Mesendoderm (in vitro differentiated cells): ENCODE data around the gene ODF4.

ENCODE experiments used
- DNase-seq: peaks from one replicate; pipeline ENCODE4 v3.0.0; 2013
- H2AK5ac ChIP-seq: 2 replicates; pipeline ENCODE4 v1.6.1; 2013; ENCODE audit warnings: low read length, inconsistent platforms
- H2BK120ac ChIP-seq: 2 replicates; pipeline ENCODE4 v1.6.1; 2013; ENCODE audit warnings: low read depth, mild to moderate bottlenecking, low read length, moderate library complexity, mixed read lengths
- H2BK15ac ChIP-seq: replicated peaks from 2 replicates; pipeline ENCODE4 v1.6.1; 2013; ENCODE audit warnings: low read depth, mild to moderate bottlenecking, moderate library complexity
- H2BK5ac ChIP-seq: 2 replicates; pipeline ENCODE4 v1.6.1; 2013; ENCODE audit warnings: low read length, inconsistent platforms
- H3K18ac ChIP-seq: 2 replicates; pipeline ENCODE4 v1.6.1; 2013; ENCODE audit warnings: mild to moderate bottlenecking, low read length, mixed read lengths
- H3K23ac ChIP-seq: one replicate; pipeline ENCODE4 v1.6.1; 2013; ENCODE audit warnings: low read length
- H3K27ac ChIP-seq: 2 replicates; pipeline ENCODE4 v1.5.1; 2013; ENCODE audit warnings: low read depth, mild to moderate bottlenecking, inconsistent platforms, low read length, moderate library complexity
- H3K27me3 ChIP-seq: 2 replicates; pipeline ENCODE4 v1.6.1; 2013; ENCODE audit warnings: low read length, control low read depth, mild to moderate bottlenecking, inconsistent platforms; ENCODE audit not compliant: insufficient read depth, poor library complexity
- H3K36me3 ChIP-seq: 2 replicates; pipeline ENCODE4 v1.6.1; 2013; ENCODE audit warnings: low read length, inconsistent platforms; ENCODE audit not compliant: control insufficient read depth, insufficient read depth
- H3K4ac ChIP-seq: one replicate; pipeline ENCODE4 v1.6.1; 2013; ENCODE audit warnings: low read depth, mild to moderate bottlenecking, low read length, moderate library complexity
- H3K4me1 ChIP-seq: 2 replicates; pipeline ENCODE4 v1.6.1; 2013; ENCODE audit warnings: low read depth, low read length, inconsistent platforms; ENCODE audit not compliant: control insufficient read depth
- H3K4me2 ChIP-seq: 2 replicates; pipeline ENCODE4 v1.6.1; 2013; ENCODE audit warnings: low read length
- H3K4me3 ChIP-seq: 2 replicates; pipeline ENCODE4 v1.5.1; 2013; ENCODE audit warnings: mild to moderate bottlenecking, low read length
- H3K56ac ChIP-seq: one replicate; pipeline ENCODE4 v1.6.1; 2013; ENCODE audit warnings: low read length
- H3K79me1 ChIP-seq: 2 replicates; pipeline ENCODE4 v1.6.1; 2013; ENCODE audit warnings: low read length, inconsistent platforms
- H3K79me2 ChIP-seq: 2 replicates; pipeline ENCODE4 v1.6.1; 2013; ENCODE audit warnings: mild to moderate bottlenecking, low read length; ENCODE audit not compliant: control insufficient read depth, insufficient read depth
- H3K9ac ChIP-seq: 2 replicates; pipeline ENCODE4 v1.6.1; 2013; ENCODE audit warnings: low read length, inconsistent platforms
- H4K5ac ChIP-seq: one replicate; pipeline ENCODE4 v1.6.1; 2013; ENCODE audit warnings: low read length
- H4K8ac ChIP-seq: one replicate; pipeline ENCODE4 v1.6.1; 2013; ENCODE audit warnings: low read depth, mild to moderate bottlenecking, control low read depth, low read length, moderate library complexity
- WGBS: extraction: QIAGEN DNeasy Blood & Tissue Kit; methylation state at CpG from one replicate; pipeline ENCODE4 v1.1.7; 2013; ENCODE audit warnings: low lambda C conversion rate, missing lambda C conversion rate; ENCODE audit not compliant: insufficient coverage; ENCODE audit errors: extremely low coverage; 5-methylcytosine and 5-hydroxymethylcytosine counted together

Gene ODF4

GRCh38 chr17:8353736-8354135 is 14.1 kb downstream of the ODF4 start:
- Histone ChIP-seq H3K79me2 (no peaks in the 10 kb centered on the region), H3K9ac (no peak overlapping the region), H3K27ac (no peak overlapping the region), H3K27me3 (no peaks in the 10 kb centered on the region), H4K5ac (no peak overlapping the region), H3K56ac (no peak overlapping the region), H4K8ac (no peak overlapping the region), H3K23ac (no peak overlapping the region), H3K4ac (no peak overlapping the region), H3K79me1 (no peaks in the 10 kb centered on the region), H3K4me3 (no peak overlapping the region), H3K36me3 (no peaks in the 10 kb centered on the region), H3K4me2 (no peak overlapping the region), H3K4me1 (no peaks in the 10 kb centered on the region), H3K18ac (no peak overlapping the region), H2BK5ac (no peak overlapping the region), H2BK15ac (no peak overlapping the region), H2BK120ac (no peak overlapping the region), H2AK5ac (no peak overlapping the region)
- no peak for DNase-seq
- WGBS = no CpG with 5 or more reads among the region's 7 CpGs

- Histone ChIP-seq H4K8ac (no peak overlapping the region), H3K4ac (no peak overlapping the region), H3K79me1 (no peaks in the 10 kb centered on the region), H3K18ac (no peak overlapping the region), H2BK5ac (no peak overlapping the region), H3K23ac (no peak overlapping the region), H3K27me3 (no peaks in the 10 kb centered on the region), H3K79me2 (no peaks in the 10 kb centered on the region), H4K5ac (no peak overlapping the region), H2AK5ac (no peak overlapping the region), H3K56ac (no peak overlapping the region), H2BK120ac (no peak overlapping the region), H3K36me3 (no peaks in the 10 kb centered on the region), H3K4me2 (no peak overlapping the region), H3K27ac (no peak overlapping the region), H3K4me1 (no peaks in the 10 kb centered on the region), H3K4me3 (no peak overlapping the region), H3K9ac (no peak overlapping the region), H2BK15ac (no peak overlapping the region)
- DNase-seq = no peak
- no CpG with 5 or more reads among the region's 8 CpGs for WGBS
Measured at GRCh38 chr17:8354236-8354635, 14.6 kb downstream of the ODF4 start.

GRCh38 chr17:8357910-8358309 is 18.3 kb downstream of the ODF4 start:
- no peak overlapping the region for H3K23ac ChIP-seq

GRCh38 chr17:8359769-8360168 is 20.1 kb downstream of the ODF4 start:
- no peaks in the 10 kb centered on the region for H3K27me3 ChIP-seq
- no CpG with 5 or more reads among the region's 5 CpGs for WGBS
- no peaks in the 10 kb centered on the region for H3K79me2 ChIP-seq
- peak; percentile 33 for DNase-seq
- no peak overlapping the region for H3K4me3 ChIP-seq
- no peak overlapping the region for H3K56ac ChIP-seq
- H2BK15ac ChIP-seq = no peak overlapping the region
- H3K79me1 ChIP-seq = no peaks in the 10 kb centered on the region
- H2BK5ac ChIP-seq = no peak overlapping the region
- no peak overlapping the region for H3K4me2 ChIP-seq
- H4K5ac ChIP-seq = no peak overlapping the region
- H3K23ac ChIP-seq = no peak overlapping the region
- H3K27ac ChIP-seq = no peak overlapping the region
- H3K18ac ChIP-seq = no peak overlapping the region
- H4K8ac ChIP-seq = no peak overlapping the region
- H2BK120ac ChIP-seq = no peak overlapping the region
- H3K4ac ChIP-seq = no peak overlapping the region
- no peak overlapping the region for H3K9ac ChIP-seq
- peaks cover 7% of the 10 kb centered on the region for H3K4me1 ChIP-seq
- no peaks in the 10 kb centered on the region for H3K36me3 ChIP-seq
- H2AK5ac ChIP-seq = peak overlapping the region; percentile 7

More at GRCh38 chr17:8357910-8358309, 18.3 kb downstream of the ODF4 start:
- Histone ChIP-seq H3K4ac (no peak overlapping the region), H3K27ac (no peak overlapping the region), H3K79me2 (no peaks in the 10 kb centered on the region), H4K5ac (no peak overlapping the region), H3K27me3 (no peaks in the 10 kb centered on the region), H3K4me3 (no peak overlapping the region), H2AK5ac (no peak overlapping the region), H2BK15ac (no peak overlapping the region), H3K36me3 (no peaks in the 10 kb centered on the region), H3K79me1 (no peaks in the 10 kb centered on the region), H3K18ac (no peak overlapping the region), H3K4me1 (peaks cover 7% of the 10 kb centered on the region), H4K8ac (no peak overlapping the region), H3K4me2 (no peak overlapping the region), H3K9ac (no peak overlapping the region), H2BK120ac (no peak overlapping the region), H3K56ac (no peak overlapping the region), H2BK5ac (no peak overlapping the region)
- DNase-seq = no peak
- WGBS = no CpG with 5 or more reads among the region's 3 CpGs

- no peak overlapping the region for H4K5ac ChIP-seq
- H2AK5ac ChIP-seq = no peak overlapping the region
- H3K4me3 ChIP-seq = no peak overlapping the region
- H3K4ac ChIP-seq = no peak overlapping the region
- no peak overlapping the region for H3K4me2 ChIP-seq
- H2BK15ac ChIP-seq = no peak overlapping the region
- no peak overlapping the region for H2BK120ac ChIP-seq
- H3K79me2 ChIP-seq = no peaks in the 10 kb centered on the region
- no peaks in the 10 kb centered on the region for H3K36me3 ChIP-seq
- no peak overlapping the region for H2BK5ac ChIP-seq
- no peak overlapping the region for H4K8ac ChIP-seq
- no peaks in the 10 kb centered on the region for H3K79me1 ChIP-seq
- H3K56ac ChIP-seq = no peak overlapping the region
- no CpG with 5 or more reads among the region's 3 CpGs for WGBS
- no peak overlapping the region for H3K18ac ChIP-seq
- peaks cover 7% of the 10 kb centered on the region for H3K4me1 ChIP-seq
- DNase-seq = no peak
- H3K23ac ChIP-seq = no peak overlapping the region
- H3K27me3 ChIP-seq = no peaks in the 10 kb centered on the region
- H3K9ac ChIP-seq = no peak overlapping the region
- no peak overlapping the region for H3K27ac ChIP-seq
Measured at GRCh38 chr17:8360260-8360659, 20.6 kb downstream of the ODF4 start.

GRCh38 chr17:8360751-8361150 is 21.1 kb downstream of the ODF4 start:
- Histone ChIP-seq H3K18ac (no peak overlapping the region), H4K5ac (no peak overlapping the region), H3K27ac (no peak overlapping the region), H3K79me1 (no peaks in the 10 kb centered on the region), H3K4ac (no peak overlapping the region), H3K9ac (no peak overlapping the region), H3K27me3 (no peaks in the 10 kb centered on the region), H3K4me3 (no peak overlapping the region), H3K56ac (no peak overlapping the region), H2BK120ac (no peak overlapping the region), H2BK15ac (no peak overlapping the region), H4K8ac (no peak overlapping the region), H3K4me1 (peaks cover 7% of the 10 kb centered on the region), H3K4me2 (no peak overlapping the region), H3K23ac (no peak overlapping the region), H2AK5ac (no peak overlapping the region), H2BK5ac (no peak overlapping the region), H3K79me2 (no peaks in the 10 kb centered on the region), H3K36me3 (no peaks in the 10 kb centered on the region)
- no peak for DNase-seq
- WGBS = no CpG with 5 or more reads among the region's 3 CpGs
